Type B pancreatic cell (in vitro differentiated cells): ENCODE data around the gene KLHL6. TPM values are rescaled to one million over a fixed set of nuclear protein-coding genes. Genes with fewer than 3 reads are reported as not detected.
A peak's percentile ranks its signal among the peaks of the same experiment; 100 is the strongest.

Experiments
- DNase-seq: peaks from one replicate; pipeline ENCODE4 v3.0.0; 2021; ENCODE audit warnings: mixed read lengths; ENCODE audit not compliant: unreplicated experiment; ENCODE audit errors: extremely low spot score
- H3K27ac Mint-ChIP-seq: 2 replicates; pipeline ENCODE4 v1.8.0; 2021; ENCODE audit warnings: mild to moderate bottlenecking, mixed read lengths
- H3K27me3 Mint-ChIP-seq: 2 replicates; pipeline ENCODE4 v1.8.0; 2021; ENCODE audit warnings: mixed read lengths
- H3K36me3 Mint-ChIP-seq: 2 replicates; pipeline ENCODE4 v1.8.0; 2021; ENCODE audit warnings: mixed read lengths
- H3K4me1 Mint-ChIP-seq: one replicate; pipeline ENCODE4 v1.8.0; 2021; ENCODE audit warnings: mixed read lengths; ENCODE audit not compliant: unreplicated experiment
- H3K4me3 Mint-ChIP-seq: 2 replicates; pipeline ENCODE4 v1.8.0; 2021; ENCODE audit warnings: mild to moderate bottlenecking, mixed read lengths
- H3K9me3 Mint-ChIP-seq: 2 replicates; pipeline ENCODE4 v1.8.0; 2021; ENCODE audit warnings: mixed read lengths
- total RNA-seq: library from RNA; stranded (reverse); gene quantifications from 2 replicates; pipeline ENCODE4 v1.2.1, GENCODE V29; 2021; ENCODE audit warnings: low replicate concordance
- TF ChIP-seq, protein P1 (sequence below): fragments of 200-600 bp; sonication (generic); conservative IDR thresholded peaks from 2 replicates; pipeline ENCODE4 v1.5.0; 2021; ENCODE audit warnings: antibody characterized with exemption, mild to moderate bottlenecking

The KLHL6 gene
- total RNA-seq, 1 donor from 2014 or later: not detected

- no peaks in the 10 kb centered on the region for H3K27me3 Mint-ChIP-seq
- no peak overlapping the region for H3K4me3 Mint-ChIP-seq
- H3K9me3 Mint-ChIP-seq: no peaks in the 10 kb centered on the region
- DNase-seq: peak; percentile 44
- no peaks in the 10 kb centered on the region for H3K36me3 Mint-ChIP-seq
- peak overlapping the region; percentile 87 for H3K27ac Mint-ChIP-seq
- TF ChIP-seq, protein P1, sequence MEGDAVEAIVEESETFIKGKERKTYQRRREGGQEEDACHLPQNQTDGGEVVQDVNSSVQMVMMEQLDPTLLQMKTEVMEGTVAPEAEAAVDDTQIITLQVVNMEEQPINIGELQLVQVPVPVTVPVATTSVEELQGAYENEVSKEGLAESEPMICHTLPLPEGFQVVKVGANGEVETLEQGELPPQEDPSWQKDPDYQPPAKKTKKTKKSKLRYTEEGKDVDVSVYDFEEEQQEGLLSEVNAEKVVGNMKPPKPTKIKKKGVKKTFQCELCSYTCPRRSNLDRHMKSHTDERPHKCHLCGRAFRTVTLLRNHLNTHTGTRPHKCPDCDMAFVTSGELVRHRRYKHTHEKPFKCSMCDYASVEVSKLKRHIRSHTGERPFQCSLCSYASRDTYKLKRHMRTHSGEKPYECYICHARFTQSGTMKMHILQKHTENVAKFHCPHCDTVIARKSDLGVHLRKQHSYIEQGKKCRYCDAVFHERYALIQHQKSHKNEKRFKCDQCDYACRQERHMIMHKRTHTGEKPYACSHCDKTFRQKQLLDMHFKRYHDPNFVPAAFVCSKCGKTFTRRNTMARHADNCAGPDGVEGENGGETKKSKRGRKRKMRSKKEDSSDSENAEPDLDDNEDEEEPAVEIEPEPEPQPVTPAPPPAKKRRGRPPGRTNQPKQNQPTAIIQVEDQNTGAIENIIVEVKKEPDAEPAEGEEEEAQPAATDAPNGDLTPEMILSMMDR: no peak
- H3K4me1 Mint-ChIP-seq: peaks cover 18% of the 10 kb centered on the region
Observed at GRCh38 chr3:183491109-183491922, 64.2 kb downstream of the KLHL6 start.

DNA sequence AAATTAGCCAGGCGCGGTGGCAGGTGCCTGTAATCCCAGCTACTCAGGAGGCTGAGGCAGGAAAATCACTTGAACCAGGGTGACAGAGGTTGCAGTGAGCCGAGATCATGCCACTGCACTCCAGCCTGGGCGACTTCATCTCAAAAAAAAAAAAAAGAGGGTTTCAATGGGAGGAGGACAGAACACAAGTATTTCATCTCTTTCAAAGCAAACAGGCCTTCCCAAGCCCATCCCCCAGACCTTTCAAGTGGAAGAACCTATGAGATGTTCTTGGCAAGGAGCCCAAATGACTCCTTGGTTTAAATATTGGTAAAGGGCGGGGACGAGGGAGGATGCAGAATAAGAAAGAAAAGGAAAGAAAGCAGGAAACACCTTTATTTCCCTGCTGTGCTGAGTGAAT, 64.9 kb downstream of the KLHL6 start:
- no peaks in the 10 kb centered on the region for H3K9me3 Mint-ChIP-seq
- TF ChIP-seq, protein P1: no peak
- peak overlapping the region; percentile 87 for H3K27ac Mint-ChIP-seq
- H3K4me1 Mint-ChIP-seq: peaks cover 24% of the 10 kb centered on the region
- H3K27me3 Mint-ChIP-seq: no peaks in the 10 kb centered on the region
- no peak overlapping the region for H3K4me3 Mint-ChIP-seq
- peak; percentile 27 for DNase-seq
- no peaks in the 10 kb centered on the region for H3K36me3 Mint-ChIP-seq

GRCh38 chr3:183490211-183490601, 65.3 kb downstream of the KLHL6 start:
- Mint-ChIP-seq H3K27ac (peak overlapping the region; percentile 95), H3K9me3 (no peaks in the 10 kb centered on the region), H3K4me3 (peak overlapping the region; percentile 68), H3K4me1 (peaks cover 29% of the 10 kb centered on the region), H3K36me3 (no peaks in the 10 kb centered on the region), H3K27me3 (no peaks in the 10 kb centered on the region)
- TF ChIP-seq, protein P1: peak; percentile 32
- peak; percentile 4 for DNase-seq

GRCh38 chr3:183489455-183490210, 65.9 kb downstream of the KLHL6 start:
- Mint-ChIP-seq H3K4me1 (peaks cover 32% of the 10 kb centered on the region), H3K27ac (peak overlapping the region; percentile 95), H3K9me3 (no peaks in the 10 kb centered on the region), H3K36me3 (no peaks in the 10 kb centered on the region), H3K27me3 (no peaks in the 10 kb centered on the region), H3K4me3 (peak overlapping the region; percentile 68)
- DNase-seq: no peak
- TF ChIP-seq, protein P1: no peak

- Mint-ChIP-seq H3K4me1 (peaks cover 39% of the 10 kb centered on the region), H3K27ac (no peak overlapping the region), H3K36me3 (no peaks in the 10 kb centered on the region), H3K4me3 (no peak overlapping the region), H3K9me3 (peaks cover under 1% of the 10 kb centered on the region), H3K27me3 (no peaks in the 10 kb centered on the region)
- DNase-seq: peak; percentile 18
- TF ChIP-seq, protein P1: no peak
Observed at GRCh38 chr3:183488343-183488742, 67.2 kb downstream of the KLHL6 start.
